Neuronal stem cell (in vitro differentiated cells): ENCODE results near the gene RPS15.

Source experiments
- DNase-seq: peaks from one replicate; pipeline ENCODE4 v3.0.0-alpha.2; 2013; ENCODE audit warnings: low spot score
- H2AFZ ChIP-seq: one replicate; pipeline ENCODE4 v1.6.1; 2013; ENCODE audit warnings: mild to moderate bottlenecking, low read length, inconsistent platforms
- H2AK5ac ChIP-seq: 2 replicates; pipeline ENCODE4 v1.6.1; 2013; ENCODE audit warnings: low read depth, mild to moderate bottlenecking, inconsistent platforms, low read length, moderate library complexity, mixed read lengths
- H2BK120ac ChIP-seq: 2 replicates; pipeline ENCODE4 v1.6.1; 2013; ENCODE audit warnings: low read depth, mild to moderate bottlenecking, inconsistent platforms, low read length, moderate library complexity, mixed read lengths
- H2BK12ac ChIP-seq: one replicate; pipeline ENCODE4 v1.6.1; 2013; ENCODE audit warnings: low read length, inconsistent platforms
- H2BK15ac ChIP-seq: 2 replicates; pipeline ENCODE4 v1.6.1; 2013; ENCODE audit warnings: mild to moderate bottlenecking, low read length, inconsistent platforms, mixed read lengths
- H2BK5ac ChIP-seq: one replicate; pipeline ENCODE4 v1.6.1; 2013; ENCODE audit warnings: inconsistent platforms, mild to moderate bottlenecking, low read length, moderate library complexity
- H3K14ac ChIP-seq: one replicate; pipeline ENCODE4 v1.6.1; 2013; ENCODE audit warnings: low read length, inconsistent platforms
- H3K18ac ChIP-seq: 2 replicates; pipeline ENCODE4 v1.6.1; 2013; ENCODE audit warnings: low read length, inconsistent platforms
- H3K23ac ChIP-seq: 2 replicates; pipeline ENCODE4 v1.6.1; 2013; ENCODE audit warnings: low read depth, mild to moderate bottlenecking, mixed read lengths, low read length, inconsistent platforms; ENCODE audit not compliant: poor library complexity
- H3K27ac ChIP-seq: replicated peaks from 3 replicates; pipeline ENCODE4 v1.5.1; 2013; ENCODE audit warnings: low read length, inconsistent platforms
- H3K27me3 ChIP-seq, 3 experiments: 2 replicates each; pipeline ENCODE4 v1.6.1; 2013; ENCODE audit warnings: low read length in 3 of 3, mild to moderate bottlenecking in 2 of 3, inconsistent platforms in 1 of 3, low read depth in 1 of 3, mixed read lengths in 1 of 3, moderate library complexity in 1 of 3; ENCODE audit not compliant: control insufficient read depth in 3 of 3, insufficient read depth in 3 of 3
- H3K36me3 ChIP-seq, 2 donors: replicated peaks in 1 of 2; 2 replicates each; pipeline ENCODE4 v1.6.1; 2013; ENCODE audit warnings: low read length in 2 of 2; ENCODE audit not compliant: control insufficient read depth in 2 of 2, insufficient read depth in 2 of 2
- H3K4ac ChIP-seq: 2 replicates; pipeline ENCODE4 v1.6.1; 2013; ENCODE audit warnings: inconsistent platforms, mild to moderate bottlenecking, low read length, moderate library complexity
- H3K4me1 ChIP-seq, 2 donors: 1 replicate in 1 of 2; 2 replicates in 1 of 2; pipeline ENCODE4 v1.6.1; 2013; ENCODE audit warnings: low read length in 2 of 2, low read depth in 1 of 2; ENCODE audit not compliant: control insufficient read depth in 2 of 2, insufficient read depth in 1 of 2
- H3K4me2 ChIP-seq: one replicate; pipeline ENCODE4 v1.6.1; 2013; ENCODE audit warnings: mild to moderate bottlenecking, low read length, inconsistent platforms; ENCODE audit not compliant: insufficient read depth, poor library complexity, severe bottlenecking
- H3K4me3 ChIP-seq, 2 donors: 2 replicates each; pipeline ENCODE4 v1.5.1; 2013; ENCODE audit warnings: low read length in 2 of 2, mild to moderate bottlenecking in 2 of 2, inconsistent platforms in 1 of 2, moderate library complexity in 1 of 2
- H3K79me1 ChIP-seq: one replicate; pipeline ENCODE4 v1.6.1; 2013; ENCODE audit warnings: low read depth, mild to moderate bottlenecking, inconsistent platforms, low read length, moderate library complexity
- H3K9ac ChIP-seq: one replicate; pipeline ENCODE4 v1.6.1; 2013; ENCODE audit warnings: mild to moderate bottlenecking, low read depth, low read length, inconsistent platforms; ENCODE audit not compliant: poor library complexity
- H3K9me3 ChIP-seq, 2 donors: replicated peaks in 1 of 2; 2 replicates each; pipeline versions ENCODE3 to v1.6.1; 2013; ENCODE audit warnings: low read length in 2 of 2, mild to moderate bottlenecking in 2 of 2, inconsistent platforms in 1 of 2, low read depth in 1 of 2, mixed read lengths in 1 of 2, moderate library complexity in 1 of 2; ENCODE audit not compliant: control insufficient read depth in 2 of 2, insufficient read depth in 1 of 2
- H4K8ac ChIP-seq: one replicate; pipeline ENCODE4 v1.6.1; 2013; ENCODE audit warnings: low read depth, mild to moderate bottlenecking, inconsistent platforms, low read length, moderate library complexity
- H4K91ac ChIP-seq: one replicate; pipeline ENCODE4 v1.6.1; 2013; ENCODE audit warnings: low read length, low read depth, mild to moderate bottlenecking, inconsistent platforms; ENCODE audit not compliant: poor library complexity
- WGBS, 2 donors: extraction: QIAGEN DNeasy Blood & Tissue Kit; methylation state at CpG; one replicate each; pipeline ENCODE4 v1.1.7; 2013; ENCODE audit warnings: missing lambda C conversion rate in 2 of 2, mixed read lengths in 1 of 2; ENCODE audit not compliant: insufficient read length in 2 of 2, insufficient replicate concordance in 1 of 2; ENCODE audit errors: extremely low coverage in 2 of 2; 5-methylcytosine and 5-hydroxymethylcytosine counted together

The RPS15 gene

GRCh38 chr19:1440418-1440801 lies 2.2 kb downstream of the RPS15 start:
- peak overlapping the region; percentile 71 for H3K14ac ChIP-seq
- no peak overlapping the region for H4K8ac ChIP-seq
- peak overlapping the region; percentile 44 for H3K9ac ChIP-seq
- no peak overlapping the region for H2AFZ ChIP-seq
- H2BK5ac ChIP-seq = peak overlapping the region; percentile 53
- peak overlapping the region; percentile 40 for H2AK5ac ChIP-seq
- H3K23ac ChIP-seq = peak overlapping the region; percentile 93
- DNase-seq = no peak
- peak overlapping the region; percentile 73 for H2BK12ac ChIP-seq
- H3K36me3 ChIP-seq = peaks cover 32 to 47% of the 10 kb centered on the region in 2 donors
- H3K4me1 ChIP-seq = peaks cover 4 to 6% of the 10 kb centered on the region in 2 donors
- peak overlapping the region in 1 of 2 donors; percentile 6 for H3K4me3 ChIP-seq
- H4K91ac ChIP-seq = no peak overlapping the region
- peaks cover 21% of the 10 kb centered on the region for H3K79me1 ChIP-seq
- H3K27ac ChIP-seq = no peak overlapping the region
- no peak overlapping the region for H3K18ac ChIP-seq
- H2BK15ac ChIP-seq = no peak overlapping the region
- no CpG with 5 or more reads among the region's 15 CpGs for WGBS, 2 donors
- H3K4me2 ChIP-seq = no peak overlapping the region
- no peak overlapping the region for H2BK120ac ChIP-seq
- H3K9me3 ChIP-seq = peaks cover 0 to 2% of the 10 kb centered on the region in 2 donors
- no peaks in the 10 kb centered on the region for H3K27me3 ChIP-seq
- no peak overlapping the region for H3K4ac ChIP-seq

DNA sequence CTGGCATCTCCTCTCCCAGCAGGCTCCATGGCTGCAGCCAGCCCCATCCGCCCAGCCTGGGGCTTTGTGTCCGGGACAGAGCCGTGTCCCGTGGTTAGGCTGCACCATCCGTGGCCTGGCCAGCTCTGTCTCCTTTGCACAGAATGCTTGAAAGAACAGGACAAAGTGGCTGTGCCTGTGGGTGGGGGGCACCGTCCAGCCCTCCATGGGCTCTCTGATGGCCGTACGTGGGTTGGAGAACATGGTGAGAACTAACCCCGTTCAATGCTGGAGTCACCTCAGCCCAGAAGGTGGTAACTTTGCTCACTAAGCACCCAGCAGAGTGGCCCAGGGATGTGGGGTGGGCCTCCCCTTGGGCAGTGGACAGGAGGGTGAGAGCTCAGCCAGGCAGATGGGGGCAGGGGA lies 2.8 kb downstream of the RPS15 start:
- peak overlapping the region in 1 of 2 donors; percentile 24 for H3K4me3 ChIP-seq
- H2BK120ac ChIP-seq = no peak overlapping the region
- H3K18ac ChIP-seq = no peak overlapping the region
- no peaks in the 10 kb centered on the region for H3K27me3 ChIP-seq
- peak overlapping the region; percentile 40 for H2AK5ac ChIP-seq
- H3K4me1 ChIP-seq = peaks cover 4 to 6% of the 10 kb centered on the region in 2 donors
- H3K27ac ChIP-seq = no peak overlapping the region
- peak overlapping the region; percentile 56 for H3K14ac ChIP-seq
- H2BK5ac ChIP-seq = peak overlapping the region; percentile 53
- H3K36me3 ChIP-seq = peaks cover 30 to 43% of the 10 kb centered on the region in 2 donors
- peak overlapping the region; percentile 17 for H4K8ac ChIP-seq
- H2BK12ac ChIP-seq = peak overlapping the region; percentile 90
- WGBS, 2 donors = no CpG with 5 or more reads among the region's 9 CpGs
- H3K9me3 ChIP-seq = peaks cover 0 to 2% of the 10 kb centered on the region in 2 donors
- H3K9ac ChIP-seq = peak overlapping the region; percentile 72
- no peak overlapping the region for H3K4me2 ChIP-seq
- no peak overlapping the region for H2BK15ac ChIP-seq
- no peak overlapping the region for H2AFZ ChIP-seq
- no peak overlapping the region for H4K91ac ChIP-seq
- peaks cover 21% of the 10 kb centered on the region for H3K79me1 ChIP-seq
- peak overlapping the region; percentile 76 for H3K4ac ChIP-seq
- no peak for DNase-seq
- peak overlapping the region; percentile 85 for H3K23ac ChIP-seq

DNA sequence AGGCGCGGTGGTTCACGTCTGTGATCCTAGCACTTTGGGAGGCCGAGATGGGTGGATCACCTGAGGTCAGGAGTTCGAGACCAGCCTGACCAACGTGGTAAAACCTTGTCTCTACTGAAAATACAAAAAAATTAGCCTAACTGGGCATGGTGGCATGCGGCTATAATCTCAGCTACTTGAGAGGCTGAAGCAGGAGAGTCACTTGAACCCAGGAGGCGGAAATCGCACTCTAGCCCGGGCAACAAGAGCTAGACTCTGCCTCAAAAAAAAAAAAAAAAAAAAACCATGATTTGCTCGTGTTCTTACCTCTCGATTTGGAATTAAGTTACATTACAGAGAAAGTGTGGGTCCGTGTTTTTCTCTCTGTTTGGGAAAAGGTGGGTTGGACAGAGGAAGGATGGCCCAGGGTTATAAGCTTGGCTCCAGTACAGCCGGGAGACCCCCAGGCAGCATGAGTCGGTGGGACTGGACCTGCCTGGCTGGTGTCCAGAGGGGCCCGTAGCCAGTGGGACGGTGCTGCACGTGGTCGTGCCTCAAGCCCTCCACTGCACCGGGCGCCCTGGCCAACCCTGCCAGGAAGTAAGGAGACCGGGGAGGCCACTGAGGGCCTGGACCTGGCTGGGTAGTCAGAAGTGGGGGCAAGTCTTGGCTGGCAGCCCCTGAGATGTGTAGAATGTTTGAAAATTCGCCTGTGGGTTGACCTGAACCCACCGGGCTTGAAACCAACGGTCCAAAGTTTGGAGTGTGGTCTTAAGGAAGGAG lies 3.7 kb downstream of the RPS15 start:
- Histone ChIP-seq H4K91ac (no peak overlapping the region), H3K9me3 (peaks cover 0 to 2% of the 10 kb centered on the region in 2 donors), H3K27ac (no peak overlapping the region), H3K23ac (no peak overlapping the region), H3K4me1 (peaks cover 6 to 7% of the 10 kb centered on the region in 2 donors), H2BK12ac (no peak overlapping the region), H2AFZ (no peak overlapping the region), H3K36me3 (peaks cover 30 to 43% of the 10 kb centered on the region in 2 donors), H2BK15ac (no peak overlapping the region), H3K4me2 (no peak overlapping the region), H2BK5ac (no peak overlapping the region), H2BK120ac (no peak overlapping the region), H3K4me3 (no peak overlapping the region), H3K14ac (no peak overlapping the region), H4K8ac (no peak overlapping the region), H2AK5ac (no peak overlapping the region), H3K4ac (no peak overlapping the region), H3K79me1 (peaks cover 21% of the 10 kb centered on the region), H3K9ac (no peak overlapping the region), H3K18ac (no peak overlapping the region), H3K27me3 (peaks cover 0 to 4% (median 0%) of the 10 kb centered on the region in 3 experiments)
- WGBS, 2 donors = no CpG with 5 or more reads among the region's 25 CpGs
- no peak for DNase-seq

DNA sequence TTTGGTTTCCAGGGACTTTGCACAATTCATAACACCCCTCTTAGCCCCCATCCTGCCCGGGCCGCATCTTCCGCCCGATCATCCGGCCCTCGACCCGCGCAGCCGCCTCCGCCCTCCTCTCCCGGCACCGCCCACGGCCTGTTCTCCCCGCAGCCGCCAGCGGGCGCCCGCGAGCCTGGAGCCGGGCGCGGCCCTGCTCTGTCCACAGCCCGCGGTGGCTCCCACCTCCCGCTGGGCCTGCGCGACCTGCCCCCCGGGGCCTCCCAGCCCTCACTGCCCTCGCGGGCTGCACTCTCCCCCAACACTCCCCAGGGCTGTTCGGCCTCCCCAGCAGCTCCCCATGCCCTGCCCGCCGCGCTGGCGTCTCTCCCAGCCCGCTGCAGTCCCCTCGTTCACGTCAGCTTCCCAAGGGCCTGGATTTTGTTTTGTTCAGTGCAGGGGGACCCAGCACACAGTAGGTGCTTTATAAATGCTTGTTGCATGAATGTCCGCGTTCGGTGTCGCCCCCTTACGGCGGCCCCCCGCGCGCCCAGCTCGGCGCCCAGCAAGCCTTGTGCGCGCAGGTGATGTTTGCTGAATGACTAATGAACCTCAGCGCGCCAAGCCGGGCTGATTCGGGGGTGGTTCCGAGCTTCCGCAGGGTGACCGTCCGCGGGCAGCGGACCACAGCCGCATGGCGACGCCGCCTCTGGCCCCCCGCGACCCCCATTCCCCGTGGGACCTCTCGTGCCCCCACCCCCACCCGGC lies 7.2 kb downstream of the RPS15 start:
- no peak overlapping the region for H3K27ac ChIP-seq
- H3K4me2 ChIP-seq = peak overlapping the region; percentile 95
- H3K27me3 ChIP-seq = peaks cover 0 to 14% (median 0%) of the 10 kb centered on the region in 3 experiments
- peaks cover 7% of the 10 kb centered on the region for H3K79me1 ChIP-seq
- H2BK5ac ChIP-seq = peak overlapping the region; percentile 5
- peak; percentile 80 for DNase-seq
- no peak overlapping the region for H3K4ac ChIP-seq
- no CpG with 5 or more reads among the region's 70 CpGs for WGBS, 2 donors
- peak overlapping the region; percentile 89 for H3K23ac ChIP-seq
- peak overlapping the region; percentile 95 for H3K18ac ChIP-seq
- peak overlapping the region; percentile 78 for H2BK15ac ChIP-seq
- H3K14ac ChIP-seq = no peak overlapping the region
- peak overlapping the region; percentile 98 for H2AFZ ChIP-seq
- H3K36me3 ChIP-seq = peaks cover 23 to 30% of the 10 kb centered on the region in 2 donors
- H2BK120ac ChIP-seq = no peak overlapping the region
- H4K8ac ChIP-seq = no peak overlapping the region
- H4K91ac ChIP-seq = no peak overlapping the region
- no peak overlapping the region for H2BK12ac ChIP-seq
- peak overlapping the region; percentile 60 to 77 for H3K4me3 ChIP-seq
- H3K9ac ChIP-seq = peak overlapping the region; percentile 60
- peaks cover 0 to 2% of the 10 kb centered on the region in 2 donors for H3K9me3 ChIP-seq
- peak overlapping the region; percentile 1 for H2AK5ac ChIP-seq
- H3K4me1 ChIP-seq = peaks cover 15 to 23% of the 10 kb centered on the region in 2 donors
